Measurements from ENCODE around the gene HTT. TPM values are rescaled to one million over a fixed set of nuclear protein-coding genes. Genes with fewer than 3 reads are reported as not detected.

Gene HTT
- total and polyA plus RNA-seq, 10 of the 15 experiments (the other 5 are each of a cell fraction or from before 2014, with no cell fraction given): 3.3 to 113 (median 43.3) TPM

DNA sequence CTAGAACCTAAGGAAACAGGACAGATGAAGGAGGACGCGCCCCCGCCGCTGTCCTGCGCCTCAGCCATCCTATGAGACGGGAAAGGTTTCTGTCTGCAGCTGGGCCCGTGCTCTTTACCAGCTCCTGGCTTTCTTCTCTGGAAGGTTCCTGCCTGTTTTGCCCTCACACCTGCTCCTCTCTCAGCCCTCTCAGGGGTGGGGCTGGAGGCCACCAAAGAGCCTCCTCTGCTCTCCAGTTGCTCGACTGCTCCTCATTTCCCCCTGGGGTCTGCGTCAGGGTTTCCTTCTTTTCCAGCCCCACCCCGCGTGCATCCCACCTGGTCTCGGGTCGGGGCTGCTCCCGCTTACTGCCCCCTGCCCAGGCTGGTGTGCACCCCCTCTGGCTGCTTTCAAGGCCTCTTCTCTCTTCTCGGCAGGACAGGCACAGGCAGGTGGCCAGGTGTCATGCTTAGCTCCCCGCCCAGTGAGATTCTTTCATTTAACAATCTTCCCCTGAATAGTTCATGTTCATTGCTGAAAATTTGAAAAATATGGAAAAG is 4.8 kb upstream of the HTT start (continued):
- TF ChIP-seq, protein P1, sequence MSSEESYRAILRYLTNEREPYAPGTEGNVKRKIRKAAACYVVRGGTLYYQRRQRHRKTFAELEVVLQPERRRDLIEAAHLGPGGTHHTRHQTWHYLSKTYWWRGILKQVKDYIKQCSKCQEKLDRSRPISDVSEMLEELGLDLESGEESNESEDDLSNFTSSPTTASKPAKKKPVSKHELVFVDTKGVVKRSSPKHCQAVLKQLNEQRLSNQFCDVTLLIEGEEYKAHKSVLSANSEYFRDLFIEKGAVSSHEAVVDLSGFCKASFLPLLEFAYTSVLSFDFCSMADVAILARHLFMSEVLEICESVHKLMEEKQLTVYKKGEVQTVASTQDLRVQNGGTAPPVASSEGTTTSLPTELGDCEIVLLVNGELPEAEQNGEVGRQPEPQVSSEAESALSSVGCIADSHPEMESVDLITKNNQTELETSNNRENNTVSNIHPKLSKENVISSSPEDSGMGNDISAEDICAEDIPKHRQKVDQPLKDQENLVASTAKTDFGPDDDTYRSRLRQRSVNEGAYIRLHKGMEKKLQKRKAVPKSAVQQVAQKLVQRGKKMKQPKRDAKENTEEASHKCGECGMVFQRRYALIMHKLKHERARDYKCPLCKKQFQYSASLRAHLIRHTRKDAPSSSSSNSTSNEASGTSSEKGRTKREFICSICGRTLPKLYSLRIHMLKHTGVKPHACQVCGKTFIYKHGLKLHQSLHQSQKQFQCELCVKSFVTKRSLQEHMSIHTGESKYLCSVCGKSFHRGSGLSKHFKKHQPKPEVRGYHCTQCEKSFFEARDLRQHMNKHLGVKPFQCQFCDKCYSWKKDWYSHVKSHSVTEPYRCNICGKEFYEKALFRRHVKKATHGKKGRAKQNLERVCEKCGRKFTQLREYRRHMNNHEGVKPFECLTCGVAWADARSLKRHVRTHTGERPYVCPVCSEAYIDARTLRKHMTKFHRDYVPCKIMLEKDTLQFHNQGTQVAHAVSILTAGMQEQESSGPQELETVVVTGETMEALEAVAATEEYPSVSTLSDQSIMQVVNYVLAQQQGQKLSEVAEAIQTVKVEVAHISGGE (CRISPR knock-in tag; IDR thresholded peaks at IDR 0.05): no peak
- TF ChIP-seq, protein P2, sequence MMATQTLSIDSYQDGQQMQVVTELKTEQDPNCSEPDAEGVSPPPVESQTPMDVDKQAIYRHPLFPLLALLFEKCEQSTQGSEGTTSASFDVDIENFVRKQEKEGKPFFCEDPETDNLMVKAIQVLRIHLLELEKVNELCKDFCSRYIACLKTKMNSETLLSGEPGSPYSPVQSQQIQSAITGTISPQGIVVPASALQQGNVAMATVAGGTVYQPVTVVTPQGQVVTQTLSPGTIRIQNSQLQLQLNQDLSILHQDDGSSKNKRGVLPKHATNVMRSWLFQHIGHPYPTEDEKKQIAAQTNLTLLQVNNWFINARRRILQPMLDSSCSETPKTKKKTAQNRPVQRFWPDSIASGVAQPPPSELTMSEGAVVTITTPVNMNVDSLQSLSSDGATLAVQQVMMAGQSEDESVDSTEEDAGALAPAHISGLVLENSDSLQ (IDR thresholded peaks at IDR 0.05): no peak
- TF ChIP-seq ZNF207 (IDR thresholded peaks at IDR 0.05; ENCODE audit: borderline replicate concordance): no peak
- TF ChIP-seq, protein P3, sequence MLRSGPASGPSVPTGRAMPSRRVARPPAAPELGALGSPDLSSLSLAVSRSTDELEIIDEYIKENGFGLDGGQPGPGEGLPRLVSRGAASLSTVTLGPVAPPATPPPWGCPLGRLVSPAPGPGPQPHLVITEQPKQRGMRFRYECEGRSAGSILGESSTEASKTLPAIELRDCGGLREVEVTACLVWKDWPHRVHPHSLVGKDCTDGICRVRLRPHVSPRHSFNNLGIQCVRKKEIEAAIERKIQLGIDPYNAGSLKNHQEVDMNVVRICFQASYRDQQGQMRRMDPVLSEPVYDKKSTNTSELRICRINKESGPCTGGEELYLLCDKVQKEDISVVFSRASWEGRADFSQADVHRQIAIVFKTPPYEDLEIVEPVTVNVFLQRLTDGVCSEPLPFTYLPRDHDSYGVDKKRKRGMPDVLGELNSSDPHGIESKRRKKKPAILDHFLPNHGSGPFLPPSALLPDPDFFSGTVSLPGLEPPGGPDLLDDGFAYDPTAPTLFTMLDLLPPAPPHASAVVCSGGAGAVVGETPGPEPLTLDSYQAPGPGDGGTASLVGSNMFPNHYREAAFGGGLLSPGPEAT (IDR thresholded peaks at IDR 0.05; ENCODE audit: low read depth): no peak

Measured in GM12878 (cell line).